HEK293 (cell line): ENCODE data around the gene FYCO1.

ENCODE experiments used
- CTCF ChIA-PET: fragments of 350-600 bp; formaldehyde crosslinking; extraction: SDS; loops from one replicate; lab custom pipeline; 2021; ENCODE audit warnings: antibody characterized with exemption; lab: Yijun Ruan, JAX
- POLR2A ChIA-PET: fragments of 300-600 bp; formaldehyde crosslinking; extraction: SDS; loops from one replicate; lab custom pipeline; 2020; ENCODE audit warnings: antibody characterized with exemption, inconsistent platforms; lab: Yijun Ruan, JAX
- H3K27ac ChIP-seq: fragments of 200-500 bp; sonication (Bioruptor generic); 2 replicates; pipeline ENCODE4 v1.5.1; 2014; ENCODE audit warnings: low read depth, low read length, control low read depth, inconsistent platforms; ENCODE audit errors: extremely low read depth
- H3K36me3 ChIP-seq, 2 experiments: fragments of 200-500 bp in 1 of 2; sonication (Bioruptor generic) in 1 of 2; 1 replicate in 1 of 2; 2 replicates in 1 of 2; pipeline ENCODE4 v1.5.1; 2014 to 2017; ENCODE audit warnings: inconsistent platforms in 2 of 2, low read length in 2 of 2; ENCODE audit not compliant: control insufficient read depth in 2 of 2, insufficient read depth in 1 of 2
- H3K4me1 ChIP-seq: fragments of 200-500 bp; sonication (Bioruptor generic); 2 replicates; pipeline ENCODE4 v1.5.1; 2014; ENCODE audit warnings: mild to moderate bottlenecking, low read length, inconsistent platforms; ENCODE audit not compliant: control insufficient read depth, insufficient read depth
- H3K4me3 ChIP-seq: 2 replicates; pipeline ENCODE4 v1.5.1; 2011; ENCODE audit warnings: low read depth, mild to moderate bottlenecking, control low read depth, low read length, moderate library complexity
- H3K9me3 ChIP-seq: fragments of 200-500 bp; sonication (Bioruptor generic); 2 replicates; pipeline ENCODE4 v1.5.1; 2014; ENCODE audit warnings: low read depth, low read length, inconsistent platforms; ENCODE audit not compliant: control insufficient read depth, insufficient read depth
- BCL6B ChIP-seq: fragments of 450-650 bp; formaldehyde crosslinking; IDR thresholded peaks from 2 replicates; pipeline ENCODE4 v1.5.1; 2017; ENCODE audit warnings: missing biosample characterization, missing genetic modification characterization
- CTCF ChIP-seq: fragments of 450-650 bp; formaldehyde crosslinking; IDR thresholded peaks from 2 replicates; pipeline ENCODE4 v1.5.1; 2016; ENCODE audit warnings: missing biosample characterization, missing genetic modification characterization
- GLI4 ChIP-seq: fragments of 450-650 bp; formaldehyde crosslinking; IDR thresholded peaks from 2 replicates; pipeline ENCODE4 v1.5.1; 2016; ENCODE audit warnings: missing biosample characterization, missing genetic modification characterization
- INSM2 ChIP-seq: fragments of 450-650 bp; formaldehyde crosslinking; IDR thresholded peaks from 2 replicates; pipeline ENCODE4 v1.5.1; 2016; ENCODE audit warnings: missing biosample characterization, missing genetic modification characterization
- MYNN ChIP-seq: fragments of 450-650 bp; formaldehyde crosslinking; IDR thresholded peaks from 2 replicates; pipeline ENCODE4 v1.5.1; 2016; ENCODE audit warnings: missing biosample characterization, missing genetic modification characterization, borderline replicate concordance
- OSR2 ChIP-seq: fragments of 450-650 bp; formaldehyde crosslinking; IDR thresholded peaks from 2 replicates; pipeline ENCODE4 v1.5.1; 2016; ENCODE audit warnings: missing biosample characterization, missing genetic modification characterization
- OVOL3 ChIP-seq: fragments of 450-650 bp; formaldehyde crosslinking; IDR thresholded peaks from 2 replicates; pipeline ENCODE4 v1.5.1; 2016; ENCODE audit warnings: missing biosample characterization, missing genetic modification characterization
- PRDM10 ChIP-seq: fragments of 450-650 bp; formaldehyde crosslinking; IDR thresholded peaks from 2 replicates; pipeline ENCODE4 v1.5.1; 2016; ENCODE audit warnings: missing biosample characterization, missing genetic modification characterization
- RBAK ChIP-seq: fragments of 450-650 bp; formaldehyde crosslinking; IDR thresholded peaks from 2 replicates; pipeline ENCODE4 v1.5.1; 2016; ENCODE audit warnings: missing biosample characterization, missing genetic modification characterization
- SALL2 ChIP-seq: fragments of 450-650 bp; formaldehyde crosslinking; IDR thresholded peaks from 2 replicates; pipeline ENCODE4 v1.5.0; 2017; ENCODE audit warnings: missing biosample characterization, mild to moderate bottlenecking, missing genetic modification characterization, borderline replicate concordance
- SETDB1 ChIP-seq: IDR thresholded peaks from one replicate; pipeline ENCODE4 v1.6.1; 2017; ENCODE audit warnings: mild to moderate bottlenecking, low read length, moderate library complexity, mixed read lengths; ENCODE audit not compliant: insufficient read length
- SP3 ChIP-seq: fragments of 450-650 bp; formaldehyde crosslinking; IDR thresholded peaks from 2 replicates; pipeline ENCODE4 v1.5.1; 2016; ENCODE audit warnings: missing biosample characterization, missing genetic modification characterization
- ZBTB17 ChIP-seq: fragments of 450-650 bp; formaldehyde crosslinking; IDR thresholded peaks from 2 replicates; pipeline ENCODE4 v1.5.1; 2016; ENCODE audit warnings: missing biosample characterization, missing genetic modification characterization
- ZBTB49 ChIP-seq: fragments of 450-650 bp; formaldehyde crosslinking; IDR thresholded peaks from 2 replicates; pipeline ENCODE4 v1.5.1; 2016; ENCODE audit warnings: missing biosample characterization, missing genetic modification characterization, low read depth
- ZNF146 ChIP-seq: fragments of 450-650 bp; formaldehyde crosslinking; IDR thresholded peaks from 2 replicates; pipeline ENCODE4 v1.5.1; 2016; ENCODE audit warnings: missing biosample characterization, missing genetic modification characterization
- ZNF155 ChIP-seq: fragments of 450-650 bp; formaldehyde crosslinking; IDR thresholded peaks from 2 replicates; pipeline ENCODE4 v1.5.1; 2016; ENCODE audit warnings: missing biosample characterization, missing genetic modification characterization
- ZNF211 ChIP-seq: fragments of 450-650 bp; formaldehyde crosslinking; IDR thresholded peaks from 2 replicates; pipeline ENCODE4 v1.5.1; 2016; ENCODE audit warnings: low read depth, missing biosample characterization, missing genetic modification characterization
- ZNF248 ChIP-seq: fragments of 450-650 bp; formaldehyde crosslinking; IDR thresholded peaks from 2 replicates; pipeline ENCODE4 v1.5.1; 2017; ENCODE audit warnings: missing biosample characterization, missing genetic modification characterization
- ZNF501 ChIP-seq: fragments of 450-650 bp; formaldehyde crosslinking; IDR thresholded peaks from 2 replicates; pipeline ENCODE4 v1.5.1; 2016; ENCODE audit warnings: missing biosample characterization, missing genetic modification characterization
- ZNF529 ChIP-seq: fragments of 450-650 bp; formaldehyde crosslinking; IDR thresholded peaks from 2 replicates; pipeline ENCODE4 v1.5.1; 2017; ENCODE audit warnings: missing genetic modification characterization, missing biosample characterization; ENCODE audit not compliant: insufficient replicate concordance
- ZNF658 ChIP-seq: fragments of 450-650 bp; formaldehyde crosslinking; IDR thresholded peaks from 2 replicates; pipeline ENCODE4; 2016; ENCODE audit warnings: missing biosample characterization, missing genetic modification characterization
- ZNF707 ChIP-seq: fragments of 450-650 bp; formaldehyde crosslinking; IDR thresholded peaks from 2 replicates; pipeline ENCODE4 v1.5.1; 2016; ENCODE audit warnings: missing biosample characterization, missing genetic modification characterization
- ZNF843 ChIP-seq: fragments of 450-650 bp; formaldehyde crosslinking; IDR thresholded peaks from 2 replicates; pipeline ENCODE4 v1.5.1; 2016; ENCODE audit warnings: missing biosample characterization, missing genetic modification characterization

FYCO1 gene

GRCh38 chr3:45887285-45887684 is 108.3 kb downstream of the FYCO1 start:
- H3K4me1 ChIP-seq, result no peaks in the 10 kb centered on the region
- ChIA-PET POLR2A (no interaction called here), CTCF (no interaction called here)
- H3K9me3 ChIP-seq, result no peaks in the 10 kb centered on the region
- no peak for TF ChIP-seq CTCF (tag by site-specific recombination)
- no peak for TF ChIP-seq ZNF155 (tag by site-specific recombination)
- TF ChIP-seq PRDM10, result no peak
- no peak for TF ChIP-seq GLI4 (tag by site-specific recombination)
- TF ChIP-seq ZNF146 (tag by site-specific recombination), result no peak
- no peak for TF ChIP-seq RBAK
- TF ChIP-seq ZBTB17 (tag by site-specific recombination), result no peak
- no peak for TF ChIP-seq ZNF248 (tag by site-specific recombination)
- no peak for TF ChIP-seq ZNF211 (tag by site-specific recombination)
- no peak for TF ChIP-seq ZNF658 (tag by site-specific recombination)
- no peak for TF ChIP-seq SALL2 (tag by site-specific recombination)
- no peak for TF ChIP-seq ZNF501 (tag by site-specific recombination)
- H3K27ac ChIP-seq, result no peak overlapping the region
- no peaks in the 10 kb centered on the region for H3K36me3 ChIP-seq
- no peak overlapping the region for H3K4me3 ChIP-seq

- Histone ChIP-seq H3K4me3 (no peak within 1 kb of the TSS), H3K4me1 (no peaks in the 10 kb centered on the region), H3K36me3 (no peaks in the 10 kb centered on the region), H3K9me3 (no peaks in the 10 kb centered on the region), H3K27ac (no peak within 1 kb of the TSS)
- no peak for TF ChIP-seq OSR2 (tag by site-specific recombination)
- no peak for TF ChIP-seq SP3 (tag by site-specific recombination)
- no peak for TF ChIP-seq OVOL3 (tag by site-specific recombination)
- TF ChIP-seq ZNF843 (tag by site-specific recombination), result no peak
- TF ChIP-seq ZNF248 (tag by site-specific recombination), result no peak
- TF ChIP-seq ZBTB49 (tag by site-specific recombination), result no peak
- no peak for TF ChIP-seq ZNF707
- TF ChIP-seq SETDB1, result no peak
- no peak for TF ChIP-seq ZNF529 (tag by site-specific recombination)
- TF ChIP-seq BCL6B (tag by site-specific recombination), result no peak
- TF ChIP-seq INSM2 (tag by site-specific recombination), result no peak
- TF ChIP-seq MYNN (tag by site-specific recombination), result no peak
- POLR2A ChIA-PET, result no interaction called here
- CTCF ChIA-PET, result interaction anchor here (0.7 kb wide), 2 partner anchors 19 to 1375 kb away, joined by 3 read pairs; no protein-coding TSS in a partner anchor
Measured at GRCh38 chr3:45885979-45886705, 109.5 kb downstream of the FYCO1 start, which contains the start of gene CCR9. TSS of gene CCR9 (plus strand) at chr3:45886543. CDS start at chr3:45894934, 8,391 bp downstream.
